Measurements from ENCODE around the gene PIN4. TPM values are rescaled to one million over a fixed set of nuclear protein-coding genes. Genes with fewer than 3 reads are reported as not detected.
"Not testable (repeated sequence)": the region's sequence is repeated elsewhere in the genome, so short reads cannot be mapped to it uniquely, and the experiment has no call there.

The PIN4 gene
- polyA plus RNA-seq, 2 of the 4 experiments (the other 2 are of a cell fraction): 43.4 to 105 TPM

DNA sequence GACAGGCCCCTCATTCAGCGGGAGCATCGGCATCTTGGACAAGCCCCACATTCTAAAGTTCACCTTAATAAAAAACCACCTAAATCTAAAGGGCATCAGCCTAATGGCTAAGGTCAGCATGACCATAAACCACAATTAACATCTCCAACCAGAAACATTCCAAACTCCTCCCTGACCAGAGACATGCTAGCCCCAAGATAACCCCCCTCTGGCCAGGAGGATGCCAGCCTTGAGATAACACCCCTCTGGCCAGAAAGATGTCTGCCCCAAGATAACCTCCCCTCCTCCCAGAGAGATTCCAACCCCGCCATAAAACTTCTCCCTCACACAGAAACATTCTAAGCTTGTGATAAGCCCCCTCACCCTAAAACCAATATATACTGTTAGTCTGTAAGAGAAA lies 38.8 kb downstream of the PIN4 start:
- POLR2A ChIA-PET; H3K9me3 ChIP-seq; ATAC-seq; H3K4me3 ChIP-seq; DNase-seq (ENCODE audit: low read depth in 1 of 2, low spot score in 1 of 2); FAIRE-seq; H3K4me2 ChIP-seq; CTCF ChIA-PET; H3K4me1 ChIP-seq; H3K27ac ChIP-seq: not testable (repeated sequence)
- 98% methylated on average over 3 of the region's 3 CpGs for WGBS (ENCODE audit: missing lambda C conversion rate)

GRCh38 chrX:72230290-72230689 lies 48.7 kb downstream of the PIN4 start:
- ChIA-PET CTCF (interaction anchor here (1.1 to 1.2 kb wide), 3 partner anchors 13 to 47 kb away, joined by 3 to 4 read pairs (median 3); partner anchors contain the start of gene RPS4X), POLR2A (no interaction called here)
- 83% methylated on average over 3 of the region's 3 CpGs for WGBS (ENCODE audit: missing lambda C conversion rate)
- DNase-seq (ENCODE audit: low read depth in 1 of 2, low spot score in 1 of 2): no peak
- no peak overlapping the region for H3K4me3 ChIP-seq
- TF ChIP-seq HDAC2 (IDR thresholded peaks at IDR 0.05) (no peak), ZFP36 (IDR thresholded peaks at IDR 0.05; ENCODE audit: borderline replicate concordance, partially characterized antibody) (no peak), ZC3H11A (IDR thresholded peaks at IDR 0.05) (no peak), MYC (IDR thresholded peaks at IDR 0.05; ENCODE audit: borderline replicate concordance, low read length) (no peak), CTCF (IDR thresholded peaks at IDR 0.05) (no peak), ESRRA (IDR thresholded peaks at IDR 0.05; ENCODE audit: borderline replicate concordance, low read length) (no peak), HOXB13 (CRISPR knock-in tag; IDR thresholded peaks at IDR 0.05; ENCODE audit: low read depth) (no peak)
- no peaks in the 10 kb centered on the region for H3K4me1 ChIP-seq
- FAIRE-seq: no peak
- H3K9me3 ChIP-seq: no peaks in the 10 kb centered on the region
- no peak overlapping the region for H3K27ac ChIP-seq
- ATAC-seq: no peak
- H3K4me2 ChIP-seq: no peak overlapping the region

DNA sequence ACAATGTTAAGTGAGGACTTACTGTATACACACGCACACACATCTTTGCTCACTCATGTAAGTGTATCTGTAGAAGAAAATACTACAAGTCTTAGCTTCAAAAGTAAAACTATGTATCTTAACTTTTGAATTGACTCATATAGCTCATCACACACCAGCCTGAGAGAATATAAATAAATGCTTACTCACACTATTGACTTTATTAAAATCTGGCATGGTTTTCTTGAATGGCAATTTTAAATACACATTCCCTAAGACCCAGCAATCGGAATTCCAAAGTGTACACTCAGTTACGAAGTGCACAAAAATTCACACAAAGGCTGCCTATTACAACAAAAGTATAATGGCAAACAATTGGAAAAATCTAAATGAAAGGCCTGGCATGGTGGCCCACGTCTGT lies 55.3 kb downstream of the PIN4 start:
- WGBS (ENCODE audit: missing lambda C conversion rate): 36% methylated on average over 4 of the region's 4 CpGs
- peaks cover 14% of the 10 kb centered on the region for H3K4me1 ChIP-seq
- no peak for DNase-seq (ENCODE audit: low read depth in 1 of 2, low spot score in 1 of 2)
- H3K9me3 ChIP-seq: no peaks in the 10 kb centered on the region
- no peak overlapping the region for H3K27ac ChIP-seq
- ChIA-PET POLR2A (no interaction called here), CTCF (interaction anchor here (1.4 kb wide), 1 partner anchor 9 kb away, joined by 3 read pairs; no protein-coding TSS in a partner anchor)
- no peak overlapping the region for H3K4me3 ChIP-seq
- TF ChIP-seq TP53 (CRISPR knock-in tag; IDR thresholded peaks at IDR 0.05) (no peak), MAFK (IDR thresholded peaks at IDR 0.05; ENCODE audit: partially characterized antibody) (peak; percentile 15), TFCP2L1 (CRISPR knock-in tag; IDR thresholded peaks at IDR 0.05) (no peak), ZSCAN20 (CRISPR knock-in tag; IDR thresholded peaks at IDR 0.05) (no peak)
- FAIRE-seq: no peak
- peak overlapping the region; percentile 36; the same call in 2 of the 3 replicates for H3K4me2 ChIP-seq
- no peak for ATAC-seq

DNA sequence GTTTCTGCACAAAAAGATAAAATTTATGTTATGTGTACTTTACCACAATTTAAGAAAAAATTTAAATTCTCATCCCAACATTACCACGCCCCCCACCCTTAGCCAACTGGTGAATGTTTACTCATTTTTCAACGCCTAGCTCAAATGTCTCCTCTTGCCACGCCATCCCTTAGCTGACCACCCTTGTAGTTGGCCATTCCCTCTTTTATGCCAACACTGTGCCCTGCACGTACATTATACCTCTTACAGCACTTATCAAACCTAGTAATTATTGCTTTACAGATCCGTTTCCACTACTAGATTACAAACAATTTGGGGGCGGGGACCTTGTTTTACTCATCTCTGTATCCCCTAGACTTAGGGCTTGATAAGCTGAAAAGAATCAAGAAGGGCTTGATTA lies 56.6 kb downstream of the PIN4 start:
- WGBS (ENCODE audit: missing lambda C conversion rate): 5% methylated on average over 6 of the region's 6 CpGs
- ATAC-seq: peak in 1 of 2 experiments; percentile 10; a peak in 3 of 6 replicates
- no peak for FAIRE-seq
- no peaks in the 10 kb centered on the region for H3K9me3 ChIP-seq
- peaks cover 14% of the 10 kb centered on the region for H3K4me1 ChIP-seq
- peak overlapping the region; percentile 93 for H3K4me2 ChIP-seq
- POLR2A ChIA-PET: interaction anchor here (0.5 to 1.4 kb wide), 8 partner anchors 11 to 111 kb away, joined by 3 to 16 read pairs (median 4); partner anchors contain the start of genes PIN4, RPS4X and RTL5
- no peak for DNase-seq (ENCODE audit: low read depth in 1 of 2, low spot score in 1 of 2)
- H3K27ac ChIP-seq: peak overlapping the region; percentile 74 to 87
- CTCF ChIA-PET: interaction anchor here (0.6 kb wide), 1 partner anchor 152 kb away, joined by 3 read pairs; no protein-coding TSS in a partner anchor
- peak overlapping the region; percentile 62 for H3K4me3 ChIP-seq
- TF ChIP-seq HDAC2 (IDR thresholded peaks at IDR 0.05) (no peak), CEBPB (IDR thresholded peaks at IDR 0.05) (no peak), POLR2A (IDR thresholded peaks at IDR 0.05; ENCODE audit: low read length) (no peak), JUNB (IDR thresholded peaks at IDR 0.05) (no peak), HMGXB4 (CRISPR knock-in tag; IDR thresholded peaks at IDR 0.05; ENCODE audit: borderline replicate concordance) (no peak), SMC3 (IDR thresholded peaks at IDR 0.05) (no peak), EHMT2 (IDR thresholded peaks at IDR 0.05; ENCODE audit: low read depth) (no peak)
